OCI-LY1 (cell line): ENCODE measurements around the gene PRKCD.

Experiments
- H2AFZ ChIP-seq: fragments of 200-600 bp; sonication (generic), shearing (Covaris generic); 2 replicates; pipeline ENCODE4 v1.6.0; 2014; ENCODE audit warnings: antibody characterized with exemption, mild to moderate bottlenecking, low read length
- H3F3A ChIP-seq: fragments of 200-600 bp; sonication (generic), shearing (Covaris generic); 2 replicates; pipeline ENCODE4 v1.6.0; 2014; ENCODE audit warnings: mild to moderate bottlenecking, antibody characterized with exemption, low read length, moderate library complexity; ENCODE audit not compliant: insufficient read depth
- H3K27ac ChIP-seq: fragments of 200-600 bp; sonication (generic); 2 replicates; pipeline ENCODE4 v1.5.1; 2014; ENCODE audit warnings: low read length, mixed run types, mild to moderate bottlenecking, low read depth; ENCODE audit not compliant: poor library complexity, severe bottlenecking
- H3K27me3 ChIP-seq: fragments of 200-600 bp; sonication (generic); 2 replicates; pipeline ENCODE4 v1.6.0; 2014; ENCODE audit warnings: antibody characterized with exemption, mild to moderate bottlenecking, low read length, moderate library complexity; ENCODE audit not compliant: insufficient read depth
- H3K36me3 ChIP-seq: fragments of 200-600 bp; sonication (generic); 2 replicates; pipeline ENCODE4 v1.6.1; 2014; ENCODE audit warnings: mild to moderate bottlenecking, antibody characterized with exemption, low read length, moderate library complexity, mixed read lengths; ENCODE audit not compliant: insufficient read depth
- H3K4me1 ChIP-seq: fragments of 200-600 bp; sonication (generic); 2 replicates; pipeline ENCODE4 v1.5.1; 2014; ENCODE audit warnings: mild to moderate bottlenecking, low read length, moderate library complexity; ENCODE audit not compliant: insufficient read depth, severe bottlenecking
- H3K4me2 ChIP-seq: fragments of 200-600 bp; sonication (generic), shearing (Covaris generic); 2 replicates; pipeline ENCODE4 v1.6.1; 2014; ENCODE audit warnings: low read length
- H3K4me3 ChIP-seq: fragments of 200-600 bp; sonication (generic); 2 replicates; pipeline ENCODE4 v1.5.1; 2014; ENCODE audit warnings: low read length, low read depth, mild to moderate bottlenecking, mixed read lengths; ENCODE audit not compliant: poor library complexity, severe bottlenecking
- H3K79me2 ChIP-seq: fragments of 200-600 bp; shearing (Covaris generic); 2 replicates; pipeline ENCODE4 v1.6.1; 2016; ENCODE audit warnings: mixed run types, low read length, mixed read lengths; ENCODE audit not compliant: insufficient read depth
- H3K9ac ChIP-seq: fragments of 200-600 bp; sonication (generic), shearing (Covaris generic); 2 replicates; pipeline ENCODE4 v1.6.1; 2014; ENCODE audit warnings: mild to moderate bottlenecking, low read length, mixed read lengths
- H3K9me2 ChIP-seq: fragments of 200-600 bp; sonication (generic), shearing (Covaris generic); 2 replicates; pipeline ENCODE4 v1.6.1; 2014; ENCODE audit warnings: low read depth, mild to moderate bottlenecking, low read length, mixed read lengths
- H3K9me3 ChIP-seq: fragments of 200-600 bp; shearing (Covaris generic); 2 replicates; pipeline ENCODE4 v1.6.1; 2014; ENCODE audit warnings: low read length, mixed read lengths
- H4K20me1 ChIP-seq: fragments of 200-600 bp; sonication (generic), shearing (Covaris generic); 2 replicates; pipeline ENCODE4 v1.6.0; 2016; ENCODE audit warnings: mild to moderate bottlenecking, low read length; ENCODE audit not compliant: insufficient read depth
- EZH2 ChIP-seq: fragments of 200-600 bp; sonication (generic), shearing (Covaris generic); IDR thresholded peaks from 2 replicates; pipeline ENCODE4 v1.8.0; 2017; ENCODE audit warnings: borderline replicate concordance, mixed run types, mild to moderate bottlenecking, antibody characterized with exemption, low read length, moderate library complexity, mixed read lengths
- TF ChIP-seq, protein P1 (sequence below): fragments of 200-600 bp; sonication (generic), shearing (Covaris generic); IDR thresholded peaks from 2 replicates; pipeline ENCODE4 v1.5.1; 2017; ENCODE audit warnings: mild to moderate bottlenecking, antibody characterized with exemption, low read length, moderate library complexity, mixed read lengths

PRKCD gene

DNA sequence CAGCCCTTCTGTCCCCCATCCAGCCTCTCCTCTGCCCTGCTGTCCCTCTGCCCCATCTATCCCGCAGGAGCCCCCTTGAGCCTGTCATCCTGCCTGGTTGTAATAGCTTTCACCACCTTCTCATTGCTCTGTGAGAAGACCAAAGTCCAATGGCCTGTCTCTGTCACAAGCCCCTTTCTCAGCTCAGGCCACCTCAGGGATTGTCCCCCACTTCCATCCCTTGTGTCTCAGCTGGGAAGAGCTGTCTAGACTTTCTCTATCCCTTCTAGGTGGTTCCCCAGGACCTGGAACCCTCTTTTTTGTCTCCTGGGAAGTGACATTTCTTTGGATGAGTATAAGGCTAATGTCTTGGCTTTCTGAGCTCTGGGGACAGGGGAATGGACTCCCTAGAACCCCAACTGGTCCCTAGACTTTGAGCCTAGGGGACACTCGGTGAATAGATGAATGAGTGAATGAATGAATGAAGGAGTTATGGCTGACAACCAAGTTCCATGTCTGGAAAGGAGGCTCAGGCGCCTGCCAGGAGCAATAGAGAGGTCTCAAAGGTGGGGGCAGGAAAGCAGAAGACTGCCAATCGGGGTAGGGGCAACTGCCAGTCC is 849 bp upstream of the PRKCD start:
- no peaks in the 10 kb centered on the region for H3K79me2 ChIP-seq

DNA sequence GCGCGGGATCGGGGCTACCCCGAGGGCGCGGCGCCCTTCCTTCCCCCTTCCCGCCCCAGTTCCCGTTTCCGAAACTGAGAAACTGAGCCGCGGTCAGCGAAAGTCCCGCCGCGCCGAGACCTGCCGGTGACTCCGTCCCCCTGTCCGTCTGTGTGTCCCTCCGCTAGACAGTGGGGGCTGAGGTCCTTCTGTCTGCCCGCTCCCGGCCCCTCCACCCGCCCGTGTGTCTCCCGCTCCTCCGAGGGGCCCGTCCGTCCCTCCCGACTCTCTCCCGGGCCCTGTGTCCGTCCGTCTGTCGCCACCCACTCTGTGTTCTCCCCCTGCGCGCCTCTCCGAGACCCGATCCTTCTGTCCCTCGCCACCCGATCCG is 426 bp downstream of the PRKCD start:
- no peaks in the 10 kb centered on the region for H3F3A ChIP-seq
- H3K9me3 ChIP-seq: no peaks in the 10 kb centered on the region
- peak overlapping the region; percentile 95 for H3K4me3 ChIP-seq
- H3K4me1 ChIP-seq: peaks cover 22% of the 10 kb centered on the region
- H4K20me1 ChIP-seq: no peaks in the 10 kb centered on the region
- H3K4me2 ChIP-seq: peak overlapping the region; percentile 91
- no peaks in the 10 kb centered on the region for H3K79me2 ChIP-seq
- H3K36me3 ChIP-seq: peaks cover 5% of the 10 kb centered on the region; the same call in 1 of the 2 replicates
- no peaks in the 10 kb centered on the region for H3K27me3 ChIP-seq
- H2AFZ ChIP-seq: no peak overlapping the region
- H3K9ac ChIP-seq: peak overlapping the region; percentile 85
- no peaks in the 10 kb centered on the region for H3K9me2 ChIP-seq
- no peak overlapping the region for H3K27ac ChIP-seq
- TF ChIP-seq, protein P1, sequence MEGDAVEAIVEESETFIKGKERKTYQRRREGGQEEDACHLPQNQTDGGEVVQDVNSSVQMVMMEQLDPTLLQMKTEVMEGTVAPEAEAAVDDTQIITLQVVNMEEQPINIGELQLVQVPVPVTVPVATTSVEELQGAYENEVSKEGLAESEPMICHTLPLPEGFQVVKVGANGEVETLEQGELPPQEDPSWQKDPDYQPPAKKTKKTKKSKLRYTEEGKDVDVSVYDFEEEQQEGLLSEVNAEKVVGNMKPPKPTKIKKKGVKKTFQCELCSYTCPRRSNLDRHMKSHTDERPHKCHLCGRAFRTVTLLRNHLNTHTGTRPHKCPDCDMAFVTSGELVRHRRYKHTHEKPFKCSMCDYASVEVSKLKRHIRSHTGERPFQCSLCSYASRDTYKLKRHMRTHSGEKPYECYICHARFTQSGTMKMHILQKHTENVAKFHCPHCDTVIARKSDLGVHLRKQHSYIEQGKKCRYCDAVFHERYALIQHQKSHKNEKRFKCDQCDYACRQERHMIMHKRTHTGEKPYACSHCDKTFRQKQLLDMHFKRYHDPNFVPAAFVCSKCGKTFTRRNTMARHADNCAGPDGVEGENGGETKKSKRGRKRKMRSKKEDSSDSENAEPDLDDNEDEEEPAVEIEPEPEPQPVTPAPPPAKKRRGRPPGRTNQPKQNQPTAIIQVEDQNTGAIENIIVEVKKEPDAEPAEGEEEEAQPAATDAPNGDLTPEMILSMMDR: no peak
- no peak for TF ChIP-seq EZH2

More for the DNA sequence above, 849 bp upstream of the PRKCD start:
- no peaks in the 10 kb centered on the region for H3F3A ChIP-seq
- H3K27me3 ChIP-seq: no peaks in the 10 kb centered on the region
- H3K9me2 ChIP-seq: no peaks in the 10 kb centered on the region
- peak overlapping the region; percentile 91 for H3K4me2 ChIP-seq
- no peaks in the 10 kb centered on the region for H3K36me3 ChIP-seq
- H3K4me1 ChIP-seq: peaks cover 21% of the 10 kb centered on the region
- no peak for TF ChIP-seq EZH2
- TF ChIP-seq, protein P1: no peak
- H2AFZ ChIP-seq: no peak overlapping the region
- H3K9ac ChIP-seq: no peak overlapping the region; the same call in 1 of the 2 replicates
- H3K4me3 ChIP-seq: peak overlapping the region; percentile 95
- no peaks in the 10 kb centered on the region for H3K9me3 ChIP-seq
- H3K27ac ChIP-seq: no peak overlapping the region
- no peaks in the 10 kb centered on the region for H4K20me1 ChIP-seq

DNA sequence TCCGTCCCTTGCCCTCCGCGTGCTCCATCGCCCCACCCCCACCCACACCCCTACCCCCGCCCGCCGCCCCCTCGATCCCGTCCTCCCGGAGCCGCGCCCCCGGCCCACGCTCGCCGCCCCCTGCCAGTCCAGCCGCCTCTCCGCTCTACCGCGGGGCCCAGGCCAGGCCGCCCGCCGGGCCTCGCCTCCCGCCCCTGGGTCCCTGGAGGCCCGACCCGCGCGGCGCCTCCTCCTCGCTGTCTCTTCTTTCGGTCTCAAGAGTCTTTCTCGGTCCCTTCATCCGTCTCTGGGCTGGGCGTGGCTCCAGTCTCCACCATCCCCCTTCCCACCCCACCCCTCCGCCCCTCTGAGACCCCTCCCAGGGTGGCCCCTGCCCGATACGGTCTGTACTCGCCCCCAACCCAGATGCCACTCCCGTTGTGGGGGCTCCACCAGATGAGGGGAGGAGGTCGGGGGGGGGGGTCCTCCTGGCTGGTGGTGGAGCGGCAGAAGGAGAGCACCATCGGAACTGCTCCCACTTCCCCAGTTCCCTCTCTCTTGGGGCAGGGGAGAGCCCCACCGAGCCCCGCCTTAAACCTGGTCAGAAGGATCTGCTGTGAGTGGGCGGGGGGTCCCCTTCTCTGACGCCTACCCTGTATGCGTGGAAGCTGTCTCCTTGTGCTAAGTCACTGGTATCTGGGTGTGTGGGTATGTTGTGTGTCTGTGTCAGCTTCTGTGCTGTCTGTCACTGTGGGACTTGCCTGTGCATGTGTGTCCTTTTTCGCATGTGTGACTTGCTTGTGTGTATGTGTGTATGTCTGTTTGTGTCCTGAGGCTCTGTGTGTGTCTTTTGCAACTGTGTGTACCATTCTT is 1.0 kb downstream of the PRKCD start:
- peaks cover 5% of the 10 kb centered on the region; the same call in 1 of the 2 replicates for H3K36me3 ChIP-seq
- peak overlapping the region; percentile 95 for H3K4me3 ChIP-seq
- no peaks in the 10 kb centered on the region for H3K79me2 ChIP-seq
- H3K27ac ChIP-seq: no peak overlapping the region
- no peak overlapping the region for H2AFZ ChIP-seq
- no peaks in the 10 kb centered on the region for H3K9me3 ChIP-seq
- H3K27me3 ChIP-seq: no peaks in the 10 kb centered on the region
- no peak for TF ChIP-seq EZH2
- TF ChIP-seq, protein P1: no peak
- H3F3A ChIP-seq: no peaks in the 10 kb centered on the region
- peaks cover 29% of the 10 kb centered on the region for H3K4me1 ChIP-seq
- H4K20me1 ChIP-seq: no peaks in the 10 kb centered on the region
- no peaks in the 10 kb centered on the region for H3K9me2 ChIP-seq
- peak overlapping the region; percentile 91 for H3K4me2 ChIP-seq
- H3K9ac ChIP-seq: peak overlapping the region; percentile 85; the same call in 1 of the 2 replicates
